ENCODE results near the gene SMC6. TPM values are rescaled to one million over a fixed set of nuclear protein-coding genes. Genes with fewer than 3 reads are reported as not detected.

Gene SMC6
- total RNA-seq, 1 experiment from 2014 or later = 40.3 TPM

DNA sequence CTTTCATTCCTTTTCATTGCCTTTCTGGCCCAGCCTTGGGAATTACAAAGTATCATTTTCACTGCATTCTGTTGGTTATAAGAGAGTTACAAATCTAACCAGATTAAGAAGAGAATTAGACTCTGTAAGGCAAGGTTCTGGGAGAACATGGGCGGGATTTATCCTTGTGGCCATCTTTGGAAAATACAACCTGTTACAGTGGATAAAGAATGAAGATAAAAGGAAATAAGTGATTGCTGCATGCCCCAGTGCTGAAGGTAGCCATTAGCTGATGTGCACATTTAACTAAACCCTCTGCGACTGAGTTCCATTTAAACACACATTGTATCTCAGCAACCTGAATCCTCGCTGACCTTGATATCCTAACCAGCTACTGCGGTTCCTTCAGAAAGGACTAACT is 93.4 kb downstream of the SMC6 start:
- Histone ChIP-seq H2BK5ac (ENCODE audit: insufficient read length, low read length) (no peak overlapping the region), H2BK12ac (ENCODE audit: insufficient read length, low read depth, low read length) (no peak overlapping the region), H3K23me2 (ENCODE audit: insufficient read length, low read depth, low read length, poor library complexity, severe bottlenecking) (no peaks in the 10 kb centered on the region), H3K79me2 (ENCODE audit: insufficient read depth, low read length) (no peaks in the 10 kb centered on the region), H3K14ac (ENCODE audit: insufficient read depth, low read length) (no peak overlapping the region), H3K4me2 (ENCODE audit: insufficient read depth, insufficient read length, low read length) (no peak overlapping the region), H3T11ph (ENCODE audit: low read length) (no peak overlapping the region), H4K20me1 (ENCODE audit: control insufficient read depth, insufficient read depth, insufficient read length) (no peaks in the 10 kb centered on the region), H3K27me3 (ENCODE audit: insufficient read depth, low read length) (no peaks in the 10 kb centered on the region), H2BK120ac (ENCODE audit: low read depth, low read length, poor library complexity, severe bottlenecking) (no peak overlapping the region), H3K79me1 (ENCODE audit: insufficient read depth, low read depth, low read length, poor library complexity, severe bottlenecking) (no peaks in the 10 kb centered on the region), H3K23ac (ENCODE audit: insufficient read length, low read depth, low read length) (no peak overlapping the region), H3K9me3 (ENCODE audit: control insufficient read depth, low read depth, low read length) (no peaks in the 10 kb centered on the region), H2AK5ac (ENCODE audit: insufficient read length, low read length) (no peak overlapping the region), H4K91ac (ENCODE audit: insufficient read length, low read depth, low read length) (no peak overlapping the region), H3K9ac (ENCODE audit: extremely low read depth, insufficient read length, low read length) (no peak overlapping the region), H3K56ac (ENCODE audit: insufficient read length, low read depth, low read length) (no peak overlapping the region), H2BK15ac (ENCODE audit: low read depth, low read length) (no peak overlapping the region), H3K4me1 (ENCODE audit: insufficient read depth, low read length) (no peaks in the 10 kb centered on the region), H4K8ac (replicated peaks; ENCODE audit: insufficient read length, low read depth, low read length) (no peak overlapping the region), H3K27ac (ENCODE audit: insufficient read length, low read depth, low read length) (no peak overlapping the region), H2AFZ (ENCODE audit: low read length) (no peak overlapping the region), H3K18ac (ENCODE audit: insufficient read length, low read depth, low read length) (no peak overlapping the region), H2BK20ac (ENCODE audit: low read depth, low read length, poor library complexity, severe bottlenecking) (no peak overlapping the region), H4K5ac (ENCODE audit: insufficient read length, low read depth, low read length) (no peak overlapping the region), H3K4ac (ENCODE audit: low read depth, low read length) (no peak overlapping the region)
- WGBS (ENCODE audit: extremely low coverage, insufficient read length, low lambda C conversion rate) = no CpG with 5 or more reads among the region's 4 CpGs
- TF ChIP-seq, protein P1, sequence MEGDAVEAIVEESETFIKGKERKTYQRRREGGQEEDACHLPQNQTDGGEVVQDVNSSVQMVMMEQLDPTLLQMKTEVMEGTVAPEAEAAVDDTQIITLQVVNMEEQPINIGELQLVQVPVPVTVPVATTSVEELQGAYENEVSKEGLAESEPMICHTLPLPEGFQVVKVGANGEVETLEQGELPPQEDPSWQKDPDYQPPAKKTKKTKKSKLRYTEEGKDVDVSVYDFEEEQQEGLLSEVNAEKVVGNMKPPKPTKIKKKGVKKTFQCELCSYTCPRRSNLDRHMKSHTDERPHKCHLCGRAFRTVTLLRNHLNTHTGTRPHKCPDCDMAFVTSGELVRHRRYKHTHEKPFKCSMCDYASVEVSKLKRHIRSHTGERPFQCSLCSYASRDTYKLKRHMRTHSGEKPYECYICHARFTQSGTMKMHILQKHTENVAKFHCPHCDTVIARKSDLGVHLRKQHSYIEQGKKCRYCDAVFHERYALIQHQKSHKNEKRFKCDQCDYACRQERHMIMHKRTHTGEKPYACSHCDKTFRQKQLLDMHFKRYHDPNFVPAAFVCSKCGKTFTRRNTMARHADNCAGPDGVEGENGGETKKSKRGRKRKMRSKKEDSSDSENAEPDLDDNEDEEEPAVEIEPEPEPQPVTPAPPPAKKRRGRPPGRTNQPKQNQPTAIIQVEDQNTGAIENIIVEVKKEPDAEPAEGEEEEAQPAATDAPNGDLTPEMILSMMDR (conservative IDR thresholded peaks at IDR 0.05) = 0 out of 3 replicates have a peak, but pooled peaks have one; percentile 26
- H3K27me3 Mint-ChIP-seq (ENCODE audit: low read depth) = no peaks in the 10 kb centered on the region
- peaks cover 20 to 23% (median 22%) of the 10 kb centered on the region in 3 experiments; a peak in 6 of 7 replicates for H3K36me3 Mint-ChIP-seq (ENCODE audit: insufficient read depth in 1 of 3, low read depth in 3 of 3)
- no peaks in the 10 kb centered on the region for H3K4me1 Mint-ChIP-seq
- H3K27ac Mint-ChIP-seq = no peak overlapping the region
- no peak for DNase-seq
- H3K4me3 Mint-ChIP-seq = no peak overlapping the region
- no peaks in the 10 kb centered on the region for H3K9me3 Mint-ChIP-seq
